CD4-positive, alpha-beta T cell treated with Interleukin-15 for 4 hours (primary cell): ENCODE measurements around the gene SLC25A12.
"Not testable (repeated sequence)": the region's sequence is repeated elsewhere in the genome, so short reads cannot be mapped to it uniquely, and the experiment has no call there.

ENCODE experiments used
- DNase-seq: peaks from one replicate; pipeline ENCODE4 v3.0.0-alpha.2; 2020; ENCODE audit warnings: low spot score

Gene SLC25A12

GRCh38 chr2:171824086-171824485 is 70.0 kb downstream of the SLC25A12 start:
- no peak for DNase-seq

GRCh38 chr2:171822525-171823322 is 71.3 kb downstream of the SLC25A12 start:
- no peak for DNase-seq

GRCh38 chr2:171819453-171819852 is 74.6 kb downstream of the SLC25A12 start:
- DNase-seq, result no peak

- no peak for DNase-seq
Observed at GRCh38 chr2:171814883-171815282, 79.2 kb downstream of the SLC25A12 start.

GRCh38 chr2:171814174-171814573 is 79.9 kb downstream of the SLC25A12 start:
- DNase-seq, result no peak

GRCh38 chr2:171813729-171814128 is 80.3 kb downstream of the SLC25A12 start:
- no peak for DNase-seq

- no peak for DNase-seq
Observed at GRCh38 chr2:171813126-171813525, 80.9 kb downstream of the SLC25A12 start.

- peak; percentile 22 for DNase-seq
Observed at GRCh38 chr2:171811245-171811628, 82.8 kb downstream of the SLC25A12 start.

- no peak for DNase-seq
Observed at GRCh38 chr2:171810422-171811244, 83.4 kb downstream of the SLC25A12 start.

GRCh38 chr2:171808885-171809284 is 85.2 kb downstream of the SLC25A12 start:
- DNase-seq, result not testable (repeated sequence)

GRCh38 chr2:171807831-171808393 is 86.1 kb downstream of the SLC25A12 start:
- DNase-seq, result no peak

GRCh38 chr2:171807119-171807518 is 86.9 kb downstream of the SLC25A12 start:
- DNase-seq, result no peak

GRCh38 chr2:171804456-171804855 is 89.6 kb downstream of the SLC25A12 start:
- no peak for DNase-seq

GRCh38 chr2:171803757-171804156 is 90.3 kb downstream of the SLC25A12 start:
- DNase-seq, result no peak

- no peak for DNase-seq
Observed at GRCh38 chr2:171800639-171801038, 93.4 kb downstream of the SLC25A12 start.

GRCh38 chr2:171798156-171798820 is 95.8 kb downstream of the SLC25A12 start:
- DNase-seq, result no peak

GRCh38 chr2:171794918-171795317 is 99.1 kb downstream of the SLC25A12 start:
- no peak for DNase-seq

GRCh38 chr2:171793691-171794678 is 100.1 kb downstream of the SLC25A12 start:
- DNase-seq, result no peak

- no peak for DNase-seq
Observed at GRCh38 chr2:171792886-171793580, 101.0 kb downstream of the SLC25A12 start.

GRCh38 chr2:171792157-171792556 is 101.9 kb downstream of the SLC25A12 start:
- no peak for DNase-seq
